HUDEP-2 (cell line): ENCODE results near the gene DCAF16.
A peak's percentile ranks its signal among the peaks of the same experiment; 100 is the strongest.
"Not testable (repeated sequence)": the region's sequence is repeated elsewhere in the genome, so short reads cannot be mapped to it uniquely, and the experiment has no call there.

Experiments used
- DNase-seq, 76 experiments: peaks; one replicate each; lab custom pipeline; 2025; ENCODE audit not compliant: unreplicated experiment in 76 of 76; lab: John Stamatoyannopoulos, UW

The DCAF16 gene

GRCh38 chr4:17810260-17811077 lies at the start of gene DCAF16, which contains the start of gene NCAPG:
Gene DCAF16, minus strand, starts transcription at chr4:17810757. Its CDS starts 6,616 bp downstream, at chr4:17804141.
Gene NCAPG, plus strand, starts transcription at chr4:17810979. Its CDS starts 99 bp downstream, at chr4:17811078.
- peak; percentile 53 to 99 (median 97) for DNase-seq

DNA sequence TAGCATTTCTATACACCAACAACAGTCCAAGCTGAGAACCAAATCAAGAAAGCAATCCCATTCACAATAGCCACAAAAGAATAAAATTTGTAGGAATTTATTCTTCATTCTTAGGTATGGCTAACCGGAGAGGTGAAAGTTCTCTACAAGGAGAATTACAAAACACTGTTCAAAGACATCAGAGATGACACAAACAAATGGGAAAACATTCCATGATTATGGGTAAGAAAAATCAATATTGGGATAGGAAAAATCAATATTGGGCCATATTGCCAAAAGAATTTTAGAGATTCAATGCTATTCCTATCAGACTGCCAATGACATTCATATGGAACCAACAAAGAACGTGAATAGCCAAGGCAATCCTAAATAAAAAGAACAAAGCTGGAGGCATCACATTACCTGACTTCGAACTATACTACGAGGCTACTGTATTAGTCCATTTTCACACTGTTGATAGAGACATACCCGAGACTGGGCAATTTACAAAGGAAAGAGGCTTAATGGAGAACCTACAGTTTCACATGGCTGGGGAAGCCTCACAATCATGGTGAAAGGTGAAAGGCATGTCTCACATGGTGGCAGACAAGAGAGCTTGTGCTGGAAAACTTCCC lies 49.3 kb upstream of the DCAF16 start:
- no peak for DNase-seq

DNA sequence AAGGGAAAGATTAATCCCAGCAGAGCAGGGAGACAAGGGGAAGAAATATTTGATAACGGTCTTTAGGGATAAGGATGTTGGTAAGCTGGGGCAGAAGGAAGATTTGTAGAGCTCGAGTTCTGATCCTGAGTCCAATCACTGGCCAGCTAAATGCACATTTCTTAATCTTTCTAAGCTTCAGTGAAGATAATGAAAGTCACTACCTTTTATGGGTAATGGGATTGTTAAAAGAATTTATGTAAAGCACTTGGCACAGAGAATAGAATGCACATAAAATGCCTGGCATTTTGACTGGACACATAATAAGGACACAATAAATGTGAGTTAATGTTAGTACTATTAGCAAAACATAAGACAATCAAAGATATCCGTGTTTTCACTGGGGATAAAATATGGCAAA lies 43.5 kb upstream of the DCAF16 start:
- DNase-seq, result no peak

DNA sequence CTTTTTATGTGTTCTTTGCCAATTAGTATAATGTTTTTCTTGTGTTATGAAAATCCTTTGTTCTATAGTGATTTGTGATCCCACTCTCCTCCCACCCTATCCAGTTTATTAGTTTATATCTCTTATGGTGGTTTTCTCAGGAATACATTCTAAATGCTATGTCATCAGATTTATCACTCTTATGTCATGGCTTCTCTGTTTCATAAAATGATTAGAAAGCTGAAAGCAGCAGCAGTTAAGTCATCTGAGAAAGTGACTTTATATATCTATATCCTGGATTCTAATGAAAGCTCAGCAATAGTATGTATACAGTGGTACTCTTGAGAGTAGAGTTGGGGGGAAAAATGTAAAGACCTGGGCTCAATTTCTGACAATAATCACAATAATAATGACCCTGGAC lies 41.4 kb upstream of the DCAF16 start:
- DNase-seq, result no peak

DNA sequence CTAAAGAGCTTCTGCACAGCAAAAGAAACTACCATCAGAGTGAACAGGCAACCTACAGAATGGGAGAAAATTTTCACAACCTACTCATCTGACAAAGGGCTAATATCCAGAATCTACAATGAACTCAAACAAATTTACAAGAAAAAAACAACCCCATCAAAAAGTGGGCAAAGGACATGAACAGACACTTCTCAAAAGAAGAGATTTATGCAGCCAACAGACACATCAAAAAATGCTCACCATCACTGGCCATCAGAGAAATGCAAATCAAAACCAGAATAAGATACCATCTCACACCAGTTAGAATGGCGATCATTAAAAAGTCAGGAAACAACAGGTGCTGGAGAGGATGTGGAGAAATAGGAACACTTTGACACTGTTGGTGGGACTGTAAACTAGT lies 39.7 kb upstream of the DCAF16 start:
- DNase-seq, result not testable (repeated sequence)

DNA sequence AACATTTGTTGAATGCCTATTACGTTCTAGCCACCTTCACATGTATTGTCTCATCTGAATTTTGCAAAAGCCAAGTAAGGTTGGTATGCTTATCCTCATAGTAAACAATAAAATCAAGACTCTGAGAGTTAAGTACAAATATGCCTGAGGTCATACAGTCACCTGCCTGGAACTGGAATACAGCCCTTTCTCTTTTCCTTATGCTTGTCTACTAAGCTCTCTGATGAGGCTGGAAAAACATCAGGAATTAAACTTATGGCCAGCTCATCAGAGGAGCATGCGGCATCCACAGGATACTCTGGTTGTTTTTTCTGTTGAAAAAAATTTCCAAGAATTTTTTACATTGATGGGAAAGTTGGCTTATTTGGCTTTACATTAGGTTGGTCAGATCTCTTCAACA lies 35.7 kb upstream of the DCAF16 start:
- DNase-seq, result no peak

DNA sequence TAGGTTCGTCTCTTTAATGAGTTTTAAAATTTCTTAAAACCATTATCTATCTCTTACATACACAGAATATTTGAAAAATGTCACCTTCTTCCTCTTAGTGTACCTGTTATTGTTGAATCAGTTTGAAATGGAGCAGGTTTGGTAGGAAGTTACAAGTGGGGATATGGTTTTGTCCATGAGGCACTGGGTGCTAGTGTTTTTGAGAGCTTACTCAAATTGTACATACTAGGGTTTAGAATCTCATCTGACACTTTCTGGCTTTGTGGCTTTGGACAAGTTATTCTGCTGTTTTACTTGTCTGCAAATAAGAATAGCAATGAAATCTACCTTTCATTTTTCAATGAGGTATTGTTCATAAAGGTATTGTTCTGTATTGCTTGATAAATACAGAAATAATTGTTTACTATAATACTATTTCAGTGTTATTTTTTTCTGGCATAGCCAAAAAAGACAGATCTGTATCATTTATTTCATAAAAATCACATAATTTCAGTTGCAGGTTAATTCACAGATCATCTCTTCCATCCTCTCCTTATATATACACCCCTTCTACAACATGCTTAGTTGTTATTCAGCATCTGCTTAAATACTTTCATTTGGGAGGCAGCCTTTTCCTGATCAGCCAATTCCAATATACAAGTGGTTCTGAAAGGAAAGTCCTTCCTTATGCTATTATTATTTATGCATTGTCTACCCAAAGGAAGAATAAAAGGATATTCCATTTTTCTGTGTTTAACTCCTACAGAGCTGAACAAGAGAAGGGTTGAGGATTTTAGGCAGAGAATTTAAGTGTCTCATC lies 13.5 kb upstream of the DCAF16 start:
- DNase-seq, result no peak

DNA sequence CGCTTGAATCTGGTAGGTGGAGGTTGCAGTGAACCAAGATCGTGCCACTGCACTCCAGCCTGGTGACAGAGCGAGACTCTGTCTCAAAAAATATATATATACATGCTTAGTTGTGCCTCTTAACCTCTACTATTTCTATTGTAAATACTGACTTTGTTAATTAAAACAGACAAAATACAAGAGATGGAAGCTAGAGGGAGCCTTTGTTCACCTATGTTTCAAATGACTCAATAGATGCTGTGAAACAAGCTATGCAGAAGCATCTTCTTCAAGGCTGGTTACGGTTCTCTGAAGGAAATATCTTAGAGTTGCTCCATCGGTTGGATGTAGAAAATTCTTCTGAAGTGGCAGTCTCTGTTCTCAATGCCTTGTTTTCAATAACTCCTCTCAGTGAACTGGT lies 6.5 kb upstream of the DCAF16 start:
- peak in 12 of 76 experiments; percentile 1 to 19 (median 12) for DNase-seq

DNA sequence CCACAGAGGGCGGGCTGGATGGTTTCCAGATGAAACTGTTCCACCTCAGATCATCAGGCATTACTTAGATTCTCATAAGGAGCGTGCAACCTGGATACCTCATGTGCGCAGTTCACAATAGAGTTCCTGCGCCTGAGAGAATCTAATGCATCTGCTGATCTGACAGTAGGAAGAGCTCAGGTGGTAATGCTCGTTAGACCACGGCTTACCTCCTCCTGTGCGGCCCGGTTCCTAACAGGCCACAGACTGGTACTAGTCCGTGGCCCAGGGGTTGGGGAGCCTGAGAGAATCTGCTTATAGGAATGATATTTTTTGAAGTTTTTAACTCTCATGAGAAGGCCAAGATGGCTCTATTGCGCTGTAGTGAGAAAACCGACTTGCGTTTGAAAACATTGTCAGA lies 5.6 kb upstream of the DCAF16 start:
- no peak for DNase-seq

- peak in 1 of 76 experiments; percentile 0 for DNase-seq
These were observed 3.6 kb upstream of the DCAF16 start for GRCh38 chr4:17814140-17814539.

DNA sequence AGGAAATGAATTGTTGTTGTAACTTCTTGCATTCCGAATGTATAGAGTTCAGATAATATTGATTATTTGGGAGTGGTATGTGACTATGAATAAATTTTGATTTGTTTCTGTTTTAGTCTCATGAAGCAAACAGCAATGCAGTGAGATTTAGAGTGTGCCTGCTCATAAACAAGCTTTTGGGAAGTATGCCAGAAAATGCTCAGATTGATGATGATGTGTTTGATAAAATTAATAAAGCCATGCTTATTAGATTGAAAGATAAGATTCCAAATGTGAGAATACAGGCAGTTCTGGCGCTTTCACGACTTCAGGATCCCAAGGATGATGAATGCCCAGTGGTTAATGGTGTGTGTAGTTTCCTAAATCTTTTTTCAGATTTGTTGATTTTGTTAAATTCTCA lies 2.2 kb upstream of the DCAF16 start:
- DNase-seq, result no peak

DNA sequence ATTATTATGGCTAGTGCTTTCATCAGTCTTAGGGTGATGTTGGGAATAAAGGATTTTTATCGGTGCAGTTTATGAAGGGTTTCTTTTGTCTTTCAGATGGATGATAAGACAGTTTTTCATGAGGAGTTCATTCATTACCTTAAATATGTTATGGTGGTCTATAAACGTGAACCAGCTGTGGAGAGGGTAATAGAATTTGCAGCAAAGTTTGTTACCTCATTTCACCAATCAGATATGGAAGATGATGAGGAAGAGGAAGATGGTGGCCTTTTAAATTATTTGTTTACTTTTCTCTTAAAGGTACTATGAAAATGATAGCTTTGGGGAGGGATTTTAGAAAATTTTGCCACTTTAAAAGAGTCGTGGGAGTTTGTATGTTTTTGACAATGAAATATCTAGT lies 1.6 kb upstream of the DCAF16 start:
- no peak for DNase-seq

- peak in 58 of 76 experiments; percentile 3 to 73 (median 35) for DNase-seq
These were observed 584 bp upstream of the DCAF16 start for GRCh38 chr4:17811078-17811603.

DNA sequence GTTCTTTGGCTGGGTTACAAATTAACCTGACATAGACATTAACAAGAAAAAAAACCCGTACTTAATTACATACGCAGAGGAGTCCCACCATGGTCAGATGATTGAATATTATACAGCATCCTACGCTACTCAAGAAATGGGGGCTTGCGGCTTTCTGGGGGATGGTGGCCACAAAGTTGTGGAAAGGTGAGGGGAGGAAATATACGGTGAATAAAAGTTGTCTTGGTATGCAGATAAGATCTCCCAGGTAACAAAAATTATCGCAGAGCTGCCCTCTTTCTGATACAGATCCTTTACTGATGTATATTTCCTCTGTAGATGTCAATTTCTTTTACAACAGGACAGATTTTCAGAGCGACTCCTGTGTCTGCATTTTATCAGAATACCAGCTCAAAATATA lies 890 bp downstream of the DCAF16 start:
- no peak for DNase-seq

DNA sequence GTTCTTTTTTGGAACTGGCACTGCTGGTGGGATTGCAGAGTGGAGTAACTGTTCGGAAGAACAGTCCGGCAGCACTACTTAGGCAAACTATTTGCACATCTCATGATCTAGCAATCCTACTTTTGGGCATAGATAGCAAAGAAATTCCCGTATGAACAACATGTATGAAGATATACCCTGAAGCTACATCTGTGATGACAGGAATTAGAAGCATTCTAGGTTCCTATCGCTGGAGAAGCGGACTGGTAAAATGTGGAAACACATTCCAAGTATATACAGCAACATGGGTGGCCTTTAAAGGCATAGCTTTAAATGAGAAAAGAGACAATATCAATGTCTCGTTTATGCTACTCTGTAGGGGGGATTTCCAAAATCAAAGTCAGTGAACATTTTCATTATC lies 3.1 kb downstream of the DCAF16 start:
- no peak for DNase-seq

GRCh38 chr4:17805580-17806155 lies 4.9 kb downstream of the DCAF16 start:
- no peak for DNase-seq

DNA sequence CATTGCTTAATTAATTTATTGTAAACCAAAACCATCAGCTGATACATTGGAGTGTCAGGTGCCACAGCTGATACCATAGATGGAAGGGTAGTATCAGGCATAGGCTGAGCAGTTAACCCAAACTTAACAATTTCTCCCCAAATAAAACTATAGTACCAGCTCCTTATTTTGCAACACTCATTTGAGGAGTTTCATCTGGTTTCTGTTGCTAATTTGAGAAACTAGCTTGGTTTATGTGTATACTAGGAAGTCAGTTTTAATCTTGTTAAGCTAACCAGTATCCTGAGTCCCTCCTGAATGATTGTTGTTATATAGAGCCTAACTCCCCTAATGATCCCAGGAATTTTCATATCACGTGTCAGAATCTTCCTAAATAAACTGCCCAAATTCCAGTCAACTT lies 12.7 kb downstream of the DCAF16 start:
- DNase-seq, result no peak

- no peak for DNase-seq
These were observed 15.8 kb downstream of the DCAF16 start for GRCh38 chr4:17794730-17795129.

DNA sequence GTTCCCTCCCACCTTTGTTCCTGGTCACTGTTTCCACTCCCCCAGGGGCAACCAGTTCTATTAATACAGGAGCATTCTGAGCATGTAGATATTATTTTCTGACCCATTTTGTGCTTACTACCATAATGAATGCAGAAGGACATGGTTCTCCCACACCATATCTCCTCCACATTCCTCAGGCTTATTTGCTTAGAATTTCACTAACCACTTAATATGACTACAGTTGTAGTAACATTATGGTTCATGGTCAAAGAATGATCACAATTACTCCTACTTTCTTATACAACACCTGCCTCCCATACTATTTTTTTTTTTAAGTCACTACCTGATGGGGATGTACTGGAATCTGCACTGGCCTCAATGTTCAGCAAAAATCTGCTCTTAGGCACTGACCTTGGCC lies 21.6 kb downstream of the DCAF16 start:
- no peak for DNase-seq

DNA sequence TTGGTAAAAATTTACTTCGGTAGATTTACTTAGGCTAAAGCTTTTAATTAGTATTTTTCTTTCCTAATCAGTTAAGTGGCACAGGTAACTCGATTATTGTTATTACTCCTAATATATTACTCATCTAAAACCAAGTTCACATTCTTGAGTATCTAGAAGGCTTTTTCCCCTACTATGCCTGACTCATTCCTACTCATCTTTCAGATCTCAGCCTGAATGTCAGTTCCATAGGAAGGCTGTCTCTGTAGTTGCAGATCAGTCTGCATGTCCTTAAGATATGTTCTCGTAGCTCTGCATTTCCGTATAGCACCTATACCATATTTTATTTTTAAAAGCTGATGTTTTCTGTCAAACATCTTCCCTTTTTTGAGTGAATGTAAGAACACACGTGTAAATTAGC lies 23.2 kb downstream of the DCAF16 start:
- no peak for DNase-seq

DNA sequence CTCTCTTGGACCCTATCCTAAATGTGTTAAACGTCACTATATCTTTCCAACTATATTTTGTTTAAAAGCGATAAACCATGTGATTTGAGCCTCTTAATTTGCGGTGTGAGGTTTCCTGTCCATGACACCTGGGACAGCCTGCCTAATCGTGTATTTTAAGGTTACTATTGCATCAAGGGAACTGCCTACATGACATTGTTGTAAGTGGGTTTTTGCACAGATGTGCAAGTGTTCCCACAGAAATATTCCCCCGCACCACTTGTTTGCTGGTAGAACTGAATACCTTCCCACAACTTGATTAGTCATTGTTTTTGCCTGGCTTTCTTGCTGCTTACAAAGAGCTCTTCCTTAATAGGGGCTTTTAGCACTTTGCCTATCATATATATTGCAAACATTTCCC lies 24.0 kb downstream of the DCAF16 start:
- DNase-seq, result no peak
